ENCODE measurements around the gene SORT1. TPM values are rescaled to one million over a fixed set of nuclear protein-coding genes. Genes with fewer than 3 reads are reported as not detected.

Gene SORT1
- total RNA-seq, 1 experiment from 2014 or later, result 47.9 TPM

- Mint-ChIP-seq H3K9me3 (no peaks in the 10 kb centered on the region), H3K27ac (no peak overlapping the region), H3K4me1 (no peaks in the 10 kb centered on the region), H3K27me3 (ENCODE audit: low read depth) (peaks cover 12% of the 10 kb centered on the region), H3K36me3 (ENCODE audit: insufficient read depth in 1 of 3, low read depth in 3 of 3) (no peaks in the 10 kb centered on the region), H3K4me3 (no peak overlapping the region)
- H4K8ac ChIP-seq (replicated peaks; ENCODE audit: insufficient read length, low read depth, low read length), result no peak overlapping the region
- H3K23me2 ChIP-seq (ENCODE audit: insufficient read length, low read depth, low read length, poor library complexity, severe bottlenecking), result no peaks in the 10 kb centered on the region
- H3K27ac ChIP-seq (ENCODE audit: insufficient read length, low read depth, low read length), result no peak overlapping the region
- DNase-seq, result no peak
- no peaks in the 10 kb centered on the region for H3K4me1 ChIP-seq (ENCODE audit: insufficient read depth, low read length)
- no peak overlapping the region for H4K91ac ChIP-seq (ENCODE audit: insufficient read length, low read depth, low read length)
- no peaks in the 10 kb centered on the region for H3K9me3 ChIP-seq (ENCODE audit: control insufficient read depth, low read depth, low read length)
- H4K5ac ChIP-seq (ENCODE audit: insufficient read length, low read depth, low read length), result no peak overlapping the region
- H4K20me1 ChIP-seq (ENCODE audit: control insufficient read depth, insufficient read depth, insufficient read length), result no peaks in the 10 kb centered on the region
- H3K4ac ChIP-seq (ENCODE audit: low read depth, low read length), result no peak overlapping the region
- TF ChIP-seq, protein P1, sequence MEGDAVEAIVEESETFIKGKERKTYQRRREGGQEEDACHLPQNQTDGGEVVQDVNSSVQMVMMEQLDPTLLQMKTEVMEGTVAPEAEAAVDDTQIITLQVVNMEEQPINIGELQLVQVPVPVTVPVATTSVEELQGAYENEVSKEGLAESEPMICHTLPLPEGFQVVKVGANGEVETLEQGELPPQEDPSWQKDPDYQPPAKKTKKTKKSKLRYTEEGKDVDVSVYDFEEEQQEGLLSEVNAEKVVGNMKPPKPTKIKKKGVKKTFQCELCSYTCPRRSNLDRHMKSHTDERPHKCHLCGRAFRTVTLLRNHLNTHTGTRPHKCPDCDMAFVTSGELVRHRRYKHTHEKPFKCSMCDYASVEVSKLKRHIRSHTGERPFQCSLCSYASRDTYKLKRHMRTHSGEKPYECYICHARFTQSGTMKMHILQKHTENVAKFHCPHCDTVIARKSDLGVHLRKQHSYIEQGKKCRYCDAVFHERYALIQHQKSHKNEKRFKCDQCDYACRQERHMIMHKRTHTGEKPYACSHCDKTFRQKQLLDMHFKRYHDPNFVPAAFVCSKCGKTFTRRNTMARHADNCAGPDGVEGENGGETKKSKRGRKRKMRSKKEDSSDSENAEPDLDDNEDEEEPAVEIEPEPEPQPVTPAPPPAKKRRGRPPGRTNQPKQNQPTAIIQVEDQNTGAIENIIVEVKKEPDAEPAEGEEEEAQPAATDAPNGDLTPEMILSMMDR (conservative IDR thresholded peaks at IDR 0.05), result no peak
- no peak overlapping the region for H3K18ac ChIP-seq (ENCODE audit: insufficient read length, low read depth, low read length)
- H2AK5ac ChIP-seq (ENCODE audit: insufficient read length, low read length), result no peak overlapping the region
- no peak overlapping the region for H2BK12ac ChIP-seq (ENCODE audit: insufficient read length, low read depth, low read length)
- H3K4me2 ChIP-seq (ENCODE audit: insufficient read depth, insufficient read length, low read length), result no peak overlapping the region
- H3K79me2 ChIP-seq (ENCODE audit: insufficient read depth, low read length), result no peaks in the 10 kb centered on the region
- H2AFZ ChIP-seq (ENCODE audit: low read length), result no peak overlapping the region
- H3T11ph ChIP-seq (ENCODE audit: low read length), result no peak overlapping the region
- no peak overlapping the region for H2BK120ac ChIP-seq (ENCODE audit: low read depth, low read length, poor library complexity, severe bottlenecking)
- no peak overlapping the region for H3K14ac ChIP-seq (ENCODE audit: insufficient read depth, low read length)
- WGBS (ENCODE audit: extremely low coverage, insufficient read length, low lambda C conversion rate), result no CpG with 5 or more reads among the region's 2 CpGs
- 0 out of 2 replicates have a peak, but pooled peaks cover 2% of the 10 kb centered on the region for H3K27me3 ChIP-seq (ENCODE audit: insufficient read depth, low read length)
- no peak overlapping the region for H2BK5ac ChIP-seq (ENCODE audit: insufficient read length, low read length)
- H3K79me1 ChIP-seq (ENCODE audit: insufficient read depth, low read depth, low read length, poor library complexity, severe bottlenecking), result no peaks in the 10 kb centered on the region
- H2BK15ac ChIP-seq (ENCODE audit: low read depth, low read length), result no peak overlapping the region
- no peak overlapping the region for H2BK20ac ChIP-seq (ENCODE audit: low read depth, low read length, poor library complexity, severe bottlenecking)
- H3K23ac ChIP-seq (ENCODE audit: insufficient read length, low read depth, low read length), result no peak overlapping the region
- H3K56ac ChIP-seq (ENCODE audit: insufficient read length, low read depth, low read length), result no peak overlapping the region
- no peak overlapping the region for H3K9ac ChIP-seq (ENCODE audit: extremely low read depth, insufficient read length, low read length)
These were observed 45.8 kb upstream of the SORT1 start for GRCh38 chr1:109443476-109443875.
